Measurements from ENCODE around the gene POLA1.
"Not testable (repeated sequence)": the region's sequence is repeated elsewhere in the genome, so short reads cannot be mapped to it uniquely, and the experiment has no call there.

Gene POLA1

GRCh38 chrX:24790166-24790565, 96.4 kb downstream of the POLA1 start:
- TF ChIP-seq CTCF (IDR thresholded peaks at IDR 0.05): no peak
- no peak overlapping the region for H2AFZ ChIP-seq
- no peak overlapping the region for H3K4me3 ChIP-seq (ENCODE audit: low read depth, low read length)
- no peaks in the 10 kb centered on the region for H3K9me3 ChIP-seq (ENCODE audit: control insufficient read depth, low read length)
- no peaks in the 10 kb centered on the region for H3K27me3 ChIP-seq (ENCODE audit: control insufficient read depth, insufficient read depth, low read length)
- no peak overlapping the region for H3K4me2 ChIP-seq (ENCODE audit: low read length)
- H3K9ac ChIP-seq: no peak overlapping the region
- H3K79me2 ChIP-seq: no peaks in the 10 kb centered on the region
- no peak overlapping the region for H3K27ac ChIP-seq
- no peaks in the 10 kb centered on the region for H3K4me1 ChIP-seq
- no peaks in the 10 kb centered on the region for H3K36me3 ChIP-seq (ENCODE audit: control insufficient read depth, insufficient read depth, low read length)

- no peaks in the 10 kb centered on the region for H3K79me2 ChIP-seq
- no peaks in the 10 kb centered on the region for H3K9me3 ChIP-seq (ENCODE audit: control insufficient read depth, low read length)
- H3K4me2 ChIP-seq (ENCODE audit: low read length): no peak overlapping the region
- no peak for TF ChIP-seq CTCF (IDR thresholded peaks at IDR 0.05)
- H3K4me3 ChIP-seq (ENCODE audit: low read depth, low read length): no peak overlapping the region
- H2AFZ ChIP-seq: no peak overlapping the region
- H3K27me3 ChIP-seq (ENCODE audit: control insufficient read depth, insufficient read depth, low read length): no peaks in the 10 kb centered on the region
- no peak overlapping the region for H3K9ac ChIP-seq
- H3K4me1 ChIP-seq: peaks cover 5% of the 10 kb centered on the region
- peak overlapping the region; percentile 56 for H3K27ac ChIP-seq
- H3K36me3 ChIP-seq (ENCODE audit: control insufficient read depth, insufficient read depth, low read length): no peaks in the 10 kb centered on the region
Observed at GRCh38 chrX:24796204-24796603, 102.5 kb downstream of the POLA1 start.

GRCh38 chrX:24799078-24799477, 105.4 kb downstream of the POLA1 start:
- Histone ChIP-seq H3K4me3 (ENCODE audit: low read depth, low read length) (no peak overlapping the region), H3K27ac (no peak overlapping the region), H3K9me3 (ENCODE audit: control insufficient read depth, low read length) (no peaks in the 10 kb centered on the region), H3K4me2 (ENCODE audit: low read length) (no peak overlapping the region), H3K4me1 (peaks cover 5% of the 10 kb centered on the region), H3K79me2 (no peaks in the 10 kb centered on the region), H3K9ac (no peak overlapping the region), H2AFZ (no peak overlapping the region), H3K36me3 (ENCODE audit: control insufficient read depth, insufficient read depth, low read length) (no peaks in the 10 kb centered on the region), H3K27me3 (ENCODE audit: control insufficient read depth, insufficient read depth, low read length) (no peaks in the 10 kb centered on the region)
- TF ChIP-seq CTCF (IDR thresholded peaks at IDR 0.05): no peak

- H3K4me1 ChIP-seq: peaks cover 5% of the 10 kb centered on the region
- H3K36me3 ChIP-seq (ENCODE audit: control insufficient read depth, insufficient read depth, low read length): no peaks in the 10 kb centered on the region
- H3K9me3 ChIP-seq (ENCODE audit: control insufficient read depth, low read length): no peaks in the 10 kb centered on the region
- no peak overlapping the region for H3K27ac ChIP-seq
- no peak for TF ChIP-seq CTCF (IDR thresholded peaks at IDR 0.05)
- no peaks in the 10 kb centered on the region for H3K27me3 ChIP-seq (ENCODE audit: control insufficient read depth, insufficient read depth, low read length)
- H3K4me2 ChIP-seq (ENCODE audit: low read length): no peak overlapping the region
- no peak overlapping the region for H2AFZ ChIP-seq
- no peaks in the 10 kb centered on the region for H3K79me2 ChIP-seq
- H3K4me3 ChIP-seq (ENCODE audit: low read depth, low read length): no peak overlapping the region
- no peak overlapping the region for H3K9ac ChIP-seq
Observed at GRCh38 chrX:24799565-24799964, 105.8 kb downstream of the POLA1 start.

GRCh38 chrX:24805201-24805600, 111.5 kb downstream of the POLA1 start:
- TF ChIP-seq CTCF (IDR thresholded peaks at IDR 0.05): no peak

GRCh38 chrX:24819807-24820206, 126.1 kb downstream of the POLA1 start:
- H3K79me2 ChIP-seq, H3K9ac ChIP-seq: not testable (repeated sequence)

More at GRCh38 chrX:24805201-24805600, 111.5 kb downstream of the POLA1 start:
- Histone ChIP-seq H3K36me3 (ENCODE audit: control insufficient read depth, insufficient read depth, low read length) (no peaks in the 10 kb centered on the region), H3K27ac (no peak overlapping the region), H2AFZ (no peak overlapping the region), H3K9ac (no peak overlapping the region), H3K4me3 (ENCODE audit: low read depth, low read length) (no peak overlapping the region), H3K4me2 (ENCODE audit: low read length) (no peak overlapping the region), H3K27me3 (ENCODE audit: control insufficient read depth, insufficient read depth, low read length) (no peaks in the 10 kb centered on the region), H3K4me1 (no peaks in the 10 kb centered on the region), H3K9me3 (ENCODE audit: control insufficient read depth, low read length) (no peaks in the 10 kb centered on the region), H3K79me2 (no peaks in the 10 kb centered on the region)

More at GRCh38 chrX:24819807-24820206, 126.1 kb downstream of the POLA1 start:
- not testable (repeated sequence) for H3K9me3 ChIP-seq (ENCODE audit: control insufficient read depth, low read length); H3K4me1 ChIP-seq; H3K36me3 ChIP-seq (ENCODE audit: control insufficient read depth, insufficient read depth, low read length); H3K27ac ChIP-seq; H3K27me3 ChIP-seq (ENCODE audit: control insufficient read depth, insufficient read depth, low read length); H2AFZ ChIP-seq; H3K4me3 ChIP-seq (ENCODE audit: low read depth, low read length); H3K4me2 ChIP-seq (ENCODE audit: low read length)

All from parathyroid adenoma (tissue), 2 donors.